KMS-11 (cell line): Measurements from ENCODE around the gene TGM3.

ENCODE experiments used
- H2AFZ ChIP-seq: fragments of 200-600 bp; sonication (generic); 2 replicates; pipeline ENCODE4 v1.6.1; 2016; ENCODE audit warnings: antibody characterized with exemption, mixed run types, low read depth
- H3K27ac ChIP-seq: fragments of 200-600 bp; sonication (generic); 2 replicates; pipeline ENCODE4 v1.6.1; 2016; ENCODE audit warnings: mild to moderate bottlenecking, mixed run types
- H3K27me3 ChIP-seq: fragments of 200-600 bp; sonication (generic); 2 replicates; pipeline ENCODE4 v1.6.1; 2017; ENCODE audit warnings: mild to moderate bottlenecking, low read depth, mixed run types, moderate library complexity; ENCODE audit not compliant: insufficient read depth
- H3K36me3 ChIP-seq: fragments of 200-600 bp; sonication (generic); 2 replicates; pipeline ENCODE4 v1.6.1; 2017; ENCODE audit warnings: mild to moderate bottlenecking, mixed run types; ENCODE audit not compliant: insufficient read depth
- H3K4me1 ChIP-seq: fragments of 200-600 bp; sonication (generic); 2 replicates; pipeline ENCODE4 v1.6.1; 2016; ENCODE audit warnings: mild to moderate bottlenecking, low read depth, mixed run types; ENCODE audit not compliant: poor library complexity, severe bottlenecking
- H3K4me2 ChIP-seq: fragments of 200-600 bp; sonication (generic); 2 replicates; pipeline ENCODE4 v1.7.0; 2016; ENCODE audit warnings: mild to moderate bottlenecking, mixed run types
- H3K4me3 ChIP-seq: fragments of 200-600 bp; sonication (generic); IDR thresholded peaks from 2 replicates; pipeline ENCODE4 v1.6.1; 2017; ENCODE audit warnings: low read depth, low read length, mixed read lengths; ENCODE audit not compliant: insufficient read depth
- H3K79me2 ChIP-seq: fragments of 200-600 bp; sonication (generic); 2 replicates; pipeline ENCODE4 v1.6.1; 2016; ENCODE audit warnings: low read depth, mixed run types; ENCODE audit not compliant: insufficient read depth
- H3K9ac ChIP-seq: fragments of 200-600 bp; sonication (generic); 2 replicates; pipeline ENCODE4 v1.6.1; 2016; ENCODE audit warnings: mild to moderate bottlenecking, mixed run types
- H4K20me1 ChIP-seq: fragments of 200-600 bp; sonication (generic); 2 replicates; pipeline ENCODE4 v1.6.1; 2016; ENCODE audit warnings: mild to moderate bottlenecking, mixed run types; ENCODE audit not compliant: insufficient read depth
- TF ChIP-seq, protein P1 (sequence below): fragments of 200-600 bp; sonication (generic); conservative IDR thresholded peaks from 2 replicates; pipeline ENCODE4 v1.6.1; 2017; ENCODE audit warnings: low read depth, mild to moderate bottlenecking, antibody characterized with exemption, low read length, moderate library complexity, mixed read lengths

The TGM3 gene

DNA sequence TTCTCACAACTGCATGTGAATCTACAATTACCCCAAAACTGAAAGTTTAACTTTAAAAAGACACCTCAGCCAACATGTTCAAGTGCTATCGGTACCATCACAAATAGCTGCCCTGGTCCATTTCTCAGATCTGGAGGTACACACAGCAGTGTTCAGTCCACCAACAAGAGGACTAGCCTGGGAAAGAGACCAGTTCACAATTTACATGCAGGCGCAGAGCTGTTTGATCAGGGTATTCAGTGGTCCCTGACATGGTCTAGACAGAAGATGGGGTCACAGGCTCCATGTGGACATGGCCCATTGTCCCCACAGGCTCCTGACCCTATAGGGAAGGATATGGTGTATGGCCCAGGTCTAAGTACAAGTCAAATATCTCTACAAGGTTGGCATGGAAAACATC is 69.3 kb downstream of the TGM3 start:
- Histone ChIP-seq H3K4me2 (no peak overlapping the region), H3K36me3 (no peaks in the 10 kb centered on the region), H3K4me1 (no peaks in the 10 kb centered on the region), H3K79me2 (no peaks in the 10 kb centered on the region), H3K4me3 (no peak overlapping the region), H3K9ac (no peak overlapping the region), H4K20me1 (no peaks in the 10 kb centered on the region), H3K27me3 (no peaks in the 10 kb centered on the region), H3K27ac (no peak overlapping the region), H2AFZ (no peak overlapping the region)
- TF ChIP-seq, protein P1, sequence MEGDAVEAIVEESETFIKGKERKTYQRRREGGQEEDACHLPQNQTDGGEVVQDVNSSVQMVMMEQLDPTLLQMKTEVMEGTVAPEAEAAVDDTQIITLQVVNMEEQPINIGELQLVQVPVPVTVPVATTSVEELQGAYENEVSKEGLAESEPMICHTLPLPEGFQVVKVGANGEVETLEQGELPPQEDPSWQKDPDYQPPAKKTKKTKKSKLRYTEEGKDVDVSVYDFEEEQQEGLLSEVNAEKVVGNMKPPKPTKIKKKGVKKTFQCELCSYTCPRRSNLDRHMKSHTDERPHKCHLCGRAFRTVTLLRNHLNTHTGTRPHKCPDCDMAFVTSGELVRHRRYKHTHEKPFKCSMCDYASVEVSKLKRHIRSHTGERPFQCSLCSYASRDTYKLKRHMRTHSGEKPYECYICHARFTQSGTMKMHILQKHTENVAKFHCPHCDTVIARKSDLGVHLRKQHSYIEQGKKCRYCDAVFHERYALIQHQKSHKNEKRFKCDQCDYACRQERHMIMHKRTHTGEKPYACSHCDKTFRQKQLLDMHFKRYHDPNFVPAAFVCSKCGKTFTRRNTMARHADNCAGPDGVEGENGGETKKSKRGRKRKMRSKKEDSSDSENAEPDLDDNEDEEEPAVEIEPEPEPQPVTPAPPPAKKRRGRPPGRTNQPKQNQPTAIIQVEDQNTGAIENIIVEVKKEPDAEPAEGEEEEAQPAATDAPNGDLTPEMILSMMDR, result no peak

DNA sequence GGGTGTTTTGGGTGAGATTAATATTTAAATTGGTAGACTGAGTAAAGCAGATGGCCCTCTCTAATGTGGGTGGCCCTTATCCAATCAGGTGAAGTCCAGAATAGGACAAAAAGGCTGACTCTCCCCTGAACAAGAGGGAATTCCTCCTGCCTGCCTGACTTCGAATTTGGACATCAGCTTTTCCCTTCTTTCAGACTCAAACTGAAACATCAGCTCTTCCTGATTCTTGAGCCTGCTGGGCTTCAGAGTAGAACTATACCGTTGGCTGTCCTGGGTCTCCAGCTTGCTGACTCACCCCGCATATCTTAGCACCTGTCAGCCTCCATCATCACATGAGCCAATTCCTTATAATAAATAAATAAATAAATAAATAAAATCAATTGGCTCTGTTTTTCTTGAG is 69.9 kb downstream of the TGM3 start:
- Histone ChIP-seq H3K4me2 (no peak overlapping the region), H2AFZ (no peak overlapping the region), H3K9ac (no peak overlapping the region), H3K27me3 (no peaks in the 10 kb centered on the region), H3K79me2 (no peaks in the 10 kb centered on the region), H4K20me1 (no peaks in the 10 kb centered on the region), H3K4me1 (no peaks in the 10 kb centered on the region), H3K27ac (no peak overlapping the region), H3K36me3 (no peaks in the 10 kb centered on the region), H3K4me3 (no peak overlapping the region)
- TF ChIP-seq, protein P1, result no peak

DNA sequence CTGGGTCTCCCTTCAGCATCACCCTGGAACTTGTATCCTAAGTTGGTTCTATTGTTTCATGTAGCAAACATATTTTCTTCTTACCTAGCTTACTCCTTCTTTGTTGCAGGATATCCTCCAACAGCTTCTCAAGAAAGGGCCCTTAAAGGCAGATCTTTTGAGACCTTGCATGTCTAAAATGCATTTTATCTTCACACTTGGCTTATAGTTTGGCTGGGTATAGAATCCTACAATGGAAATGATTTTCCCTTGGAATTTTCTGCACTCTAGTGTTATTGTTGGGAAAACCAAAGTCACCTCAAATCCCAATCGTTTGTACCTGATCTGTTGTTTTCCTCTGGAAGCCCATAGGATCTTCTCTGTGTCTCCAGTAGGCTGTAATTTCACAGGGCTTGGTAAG is 72.8 kb downstream of the TGM3 start:
- H2AFZ ChIP-seq, result no peak overlapping the region
- no peak overlapping the region for H3K27ac ChIP-seq
- TF ChIP-seq, protein P1, result no peak
- H3K4me3 ChIP-seq, result no peak overlapping the region
- H4K20me1 ChIP-seq, result no peaks in the 10 kb centered on the region
- no peaks in the 10 kb centered on the region for H3K79me2 ChIP-seq
- no peak overlapping the region for H3K4me2 ChIP-seq
- H3K36me3 ChIP-seq, result no peaks in the 10 kb centered on the region
- no peak overlapping the region for H3K9ac ChIP-seq
- H3K4me1 ChIP-seq, result no peaks in the 10 kb centered on the region
- H3K27me3 ChIP-seq, result no peaks in the 10 kb centered on the region

DNA sequence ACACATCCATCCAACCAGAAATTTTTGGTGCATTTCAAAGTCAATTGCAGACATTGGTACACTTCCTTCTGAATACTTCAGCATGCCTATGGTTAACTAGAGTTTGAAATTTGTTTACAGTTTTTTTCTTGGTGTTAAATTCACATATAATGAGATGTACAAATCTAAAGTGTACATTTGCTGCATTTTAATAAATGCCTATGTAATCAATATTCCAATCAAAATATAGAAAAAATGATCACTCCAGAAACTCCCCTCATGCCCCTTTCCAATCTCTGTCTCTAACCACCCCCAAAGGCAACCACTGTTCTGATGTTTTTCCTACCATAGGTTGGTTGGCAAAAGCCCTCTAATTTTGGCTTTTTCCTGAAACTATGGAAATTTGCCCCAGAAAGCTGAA is 77.3 kb downstream of the TGM3 start:
- H3K27ac ChIP-seq, result no peak overlapping the region
- H3K4me1 ChIP-seq, result no peaks in the 10 kb centered on the region
- H3K4me2 ChIP-seq, result no peak overlapping the region
- H2AFZ ChIP-seq, result no peak overlapping the region
- no peaks in the 10 kb centered on the region for H3K79me2 ChIP-seq
- H3K9ac ChIP-seq, result no peak overlapping the region
- TF ChIP-seq, protein P1, result no peak
- no peaks in the 10 kb centered on the region for H4K20me1 ChIP-seq
- no peak overlapping the region for H3K4me3 ChIP-seq
- H3K27me3 ChIP-seq, result no peaks in the 10 kb centered on the region
- no peaks in the 10 kb centered on the region for H3K36me3 ChIP-seq
